AG08395 (cell line): ENCODE data around the gene TCEA3.

ENCODE experiments used
- DNase-seq: peaks from one replicate; pipeline ENCODE4 v3.0.0; 2012; ENCODE audit warnings: mixed read lengths, low spot score

TCEA3 gene

DNA sequence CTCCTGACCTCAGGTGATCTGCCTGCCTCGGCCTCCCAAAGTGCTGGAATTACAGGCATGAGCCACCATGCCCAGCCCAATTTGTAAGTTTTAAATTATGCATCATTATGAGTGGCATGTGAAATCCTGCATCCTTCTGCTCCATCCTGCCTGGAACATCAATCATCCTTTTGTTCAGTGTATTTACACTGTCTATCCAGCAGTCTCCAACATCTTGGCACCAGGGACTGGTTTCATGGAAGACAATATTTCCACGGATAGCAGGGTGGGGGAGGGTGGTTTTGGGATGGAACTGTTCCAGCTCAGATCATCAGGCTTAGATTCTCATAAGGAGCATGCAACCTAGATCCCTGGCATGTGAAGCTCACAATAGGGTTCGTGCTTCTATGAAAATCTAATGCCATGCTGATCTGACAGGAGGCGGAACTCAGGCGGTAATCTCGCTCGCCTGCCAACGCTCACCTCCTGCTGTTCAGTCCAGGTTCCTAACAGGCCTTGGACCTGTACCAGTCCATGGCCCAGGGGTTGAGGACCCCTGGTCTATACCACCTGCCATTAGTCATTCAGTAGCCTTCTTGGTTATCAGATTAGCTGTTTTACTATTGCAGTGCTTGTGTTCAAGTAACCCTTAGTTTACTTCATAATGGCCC, 22.2 kb upstream of the TCEA3 start:
- DNase-seq = no peak

GRCh38 chr1:23444596-23445390, 20.2 kb upstream of the TCEA3 start:
- no peak for DNase-seq

DNA sequence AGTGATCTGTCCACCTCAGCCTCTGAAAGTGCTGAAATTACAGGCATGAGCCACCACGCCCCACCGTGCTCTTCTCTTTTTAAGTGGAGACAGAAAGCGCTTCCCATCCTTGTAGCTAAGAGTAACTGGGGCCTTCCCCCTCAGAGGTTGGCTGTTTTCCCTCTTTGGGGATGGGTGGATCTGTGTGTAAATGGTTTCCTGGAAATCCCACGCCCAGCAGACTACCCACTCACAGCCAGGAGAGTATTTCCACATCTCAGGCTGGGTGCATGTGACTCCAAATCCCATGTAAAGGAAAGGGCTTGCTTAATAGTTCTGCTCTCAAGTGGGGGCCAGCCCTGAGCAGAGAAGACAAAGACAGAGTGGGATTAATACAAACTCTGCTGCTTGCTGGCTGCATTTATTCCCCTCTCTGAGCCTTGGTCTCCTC, 19.6 kb upstream of the TCEA3 start:
- DNase-seq = peak; percentile 89

DNA sequence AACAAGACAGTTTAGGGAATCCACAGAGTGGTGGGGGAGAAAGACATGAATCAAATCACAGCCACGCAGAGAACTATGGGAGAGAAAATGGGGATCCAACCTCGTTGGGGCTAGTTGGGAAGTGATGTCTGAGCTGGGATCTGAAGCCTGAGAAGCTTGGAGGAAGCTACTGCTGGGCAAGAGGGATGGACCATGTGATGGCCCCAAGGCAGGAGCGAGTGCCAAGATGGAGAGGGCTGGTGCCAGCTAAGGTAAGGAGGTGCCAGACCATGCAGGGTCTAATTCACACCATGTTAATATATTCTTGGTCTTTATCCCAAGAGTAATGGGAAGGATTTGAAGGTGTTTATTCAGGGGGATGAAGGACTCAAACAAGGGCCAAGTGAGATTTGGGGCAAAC, 18.2 kb upstream of the TCEA3 start:
- no peak for DNase-seq

GRCh38 chr1:23441446-23442148, 17.0 kb upstream of the TCEA3 start:
- DNase-seq = no peak

DNA sequence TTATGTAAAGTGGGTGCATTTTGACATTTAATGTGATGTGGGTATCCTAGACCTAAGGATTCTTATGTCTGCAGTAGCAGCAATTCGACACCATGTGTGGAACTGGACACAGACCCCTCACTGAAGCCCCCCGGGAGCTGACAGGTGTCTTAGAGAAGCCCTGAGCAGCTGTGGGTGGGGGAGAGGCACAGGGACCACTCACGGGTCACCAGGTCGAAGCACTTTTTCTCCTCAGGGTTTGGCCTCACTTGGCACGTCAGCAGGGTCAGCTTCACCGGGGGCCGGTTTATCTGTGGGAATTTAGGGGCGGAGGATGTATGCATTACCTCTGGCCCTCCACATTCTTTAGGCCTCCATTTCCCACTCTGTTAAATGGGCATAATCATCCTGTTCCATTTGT, 14.0 kb upstream of the TCEA3 start:
- no peak for DNase-seq

- DNase-seq = no peak
Observed at GRCh38 chr1:23437355-23437664, 12.8 kb upstream of the TCEA3 start.

GRCh38 chr1:23436520-23437354, 12.2 kb upstream of the TCEA3 start:
- DNase-seq = no peak

DNA sequence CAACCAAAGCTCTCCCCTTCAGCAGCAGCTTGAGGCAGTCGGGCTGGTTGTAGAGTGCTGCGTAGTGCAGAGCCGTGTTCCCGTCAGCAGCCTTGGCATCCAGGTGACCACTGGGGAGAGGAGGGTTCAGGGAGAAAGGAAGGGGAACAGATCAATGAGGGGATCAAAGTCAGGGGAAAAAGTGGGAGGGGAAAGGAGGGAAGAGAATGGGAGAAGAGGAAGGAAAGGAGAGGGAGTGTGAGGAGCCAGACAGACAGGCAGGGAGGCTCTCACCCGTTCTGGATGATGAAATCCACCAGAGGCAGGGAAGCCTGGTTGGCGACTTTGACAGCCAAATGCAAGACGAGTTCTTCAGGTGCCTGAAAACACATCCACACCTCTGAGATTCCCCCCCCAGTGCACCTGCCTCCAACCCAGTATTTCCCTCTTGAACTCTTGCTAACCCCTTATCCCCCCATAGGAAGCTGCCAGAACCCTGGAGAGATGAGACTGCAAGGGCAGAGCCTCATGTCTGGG, 9.8 kb upstream of the TCEA3 start:
- DNase-seq = no peak

DNA sequence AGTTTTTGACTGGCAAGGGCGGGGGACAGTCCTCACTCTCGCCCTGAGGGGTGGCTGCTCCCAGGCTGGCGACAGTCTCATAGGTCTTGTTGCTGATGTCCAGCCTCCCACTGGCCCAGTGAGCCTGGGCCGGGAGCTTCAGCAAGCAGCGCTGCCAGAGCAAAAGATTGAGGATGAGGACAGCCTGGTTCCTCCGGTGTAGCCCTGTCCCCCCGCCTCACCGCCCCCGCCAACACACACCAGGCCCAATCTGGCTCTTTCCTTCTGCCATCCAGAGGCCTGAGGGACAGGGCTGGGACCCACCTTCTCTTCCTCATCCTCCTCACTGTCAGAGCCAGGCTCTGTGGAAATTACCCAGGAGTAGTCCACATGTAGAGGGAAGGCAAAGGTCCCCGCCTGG, 8.6 kb upstream of the TCEA3 start:
- no peak for DNase-seq

GRCh38 chr1:23431431-23431830, 6.9 kb upstream of the TCEA3 start:
- DNase-seq = no peak

DNA sequence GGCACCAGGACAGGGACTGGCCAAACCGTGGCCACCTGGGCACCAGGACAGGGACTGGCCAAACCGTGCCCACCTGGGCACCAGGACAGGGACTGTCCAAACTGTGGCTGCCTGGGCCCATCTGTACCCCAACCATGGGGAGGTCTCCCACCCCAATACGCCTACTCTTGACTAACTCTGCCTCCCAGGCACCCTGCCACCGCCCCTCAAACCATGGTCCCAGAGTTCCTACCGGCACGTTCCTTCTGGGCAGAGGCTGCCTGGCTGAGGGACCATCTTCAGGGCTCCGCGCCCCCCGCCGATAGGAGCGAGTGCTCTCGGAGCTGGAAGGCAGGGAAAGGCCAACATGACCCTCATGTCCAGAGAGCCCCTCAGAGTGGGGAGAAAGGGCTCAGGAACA, 6.3 kb upstream of the TCEA3 start:
- DNase-seq = no peak

- no peak for DNase-seq
Observed at GRCh38 chr1:23428136-23428905, 3.8 kb upstream of the TCEA3 start.

DNA sequence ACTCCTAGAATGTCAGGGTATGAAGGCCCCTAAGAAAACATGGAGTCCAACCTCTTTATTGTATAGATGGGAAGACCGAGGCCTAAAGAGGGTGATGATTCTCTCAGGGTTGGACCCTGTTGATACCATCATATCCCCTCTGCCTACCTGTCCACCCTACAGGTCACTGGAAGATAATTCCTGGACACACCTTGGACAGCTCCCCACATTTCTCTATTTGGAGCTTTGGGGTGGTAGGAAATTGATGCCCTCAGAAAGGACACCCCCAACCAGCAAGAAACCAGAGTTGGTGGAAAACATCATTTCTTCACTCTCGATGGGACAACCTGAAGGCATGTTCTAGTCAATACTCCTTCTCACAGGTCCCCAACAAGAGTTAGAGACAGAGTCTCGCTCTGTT, 3.0 kb upstream of the TCEA3 start:
- no peak for DNase-seq

GRCh38 chr1:23426828-23427227, 2.3 kb upstream of the TCEA3 start:
- no peak for DNase-seq

- DNase-seq = no peak
Observed at GRCh38 chr1:23425193-23425494, 596 bp upstream of the TCEA3 start.

- DNase-seq = no peak
Observed at GRCh38 chr1:23423415-23424292, 894 bp downstream of the TCEA3 start.

DNA sequence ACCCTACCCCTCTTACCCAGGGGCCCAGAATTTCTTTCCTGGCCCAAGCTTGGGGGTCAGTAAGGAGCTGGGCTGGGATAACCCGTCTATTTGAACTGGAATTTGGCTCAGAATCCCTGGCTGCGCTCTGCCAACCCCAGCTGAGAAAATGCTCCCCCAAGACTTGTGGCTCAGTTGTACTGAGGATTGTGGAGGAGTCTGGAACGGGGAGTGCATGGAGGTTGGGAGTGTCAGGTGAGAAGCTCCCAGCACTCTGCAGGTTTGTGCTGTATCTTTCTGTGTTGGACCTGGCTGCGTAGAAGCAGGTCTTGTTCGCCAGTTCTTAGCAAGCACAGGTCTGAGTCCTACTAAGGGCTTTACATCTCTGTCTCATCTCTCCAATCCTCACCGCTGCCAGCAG, 1.6 kb downstream of the TCEA3 start:
- no peak for DNase-seq

GRCh38 chr1:23422241-23422877, 2.2 kb downstream of the TCEA3 start:
- DNase-seq = peak; percentile 88

GRCh38 chr1:23421753-23422240, 2.8 kb downstream of the TCEA3 start:
- peak; percentile 79 for DNase-seq
